B cell (primary cell): Measurements from ENCODE around the gene UMAD1. TPM values are rescaled to one million over a fixed set of nuclear protein-coding genes. Genes with fewer than 3 reads are reported as not detected.

Experiments
- ATAC-seq: fragments of 200-7000 bp; cut with Tn5 transposase; one replicate; pipeline ENCODE4 v1.10.0; 2021; ENCODE audit warnings: low read depth, mild to moderate bottlenecking, moderate number of reproducible peaks, moderate library complexity
- CTCF ChIA-PET: fragments of 350-600 bp; sonication (Branson Sonifier 250); formaldehyde crosslinking; loops from one replicate; lab custom pipeline; 2021; ENCODE audit warnings: antibody characterized with exemption, inconsistent platforms; lab: Charles Lee
- POLR2A ChIA-PET: fragments of 350-600 bp; sonication (Branson Sonifier 250); formaldehyde crosslinking; loops from one replicate; lab custom pipeline; 2021; ENCODE audit warnings: antibody characterized with exemption; lab: Charles Lee
- DNase-seq: peaks from one replicate; pipeline ENCODE4 v3.0.0; 2013
- H2AFZ ChIP-seq: 2 replicates; pipeline ENCODE4 v1.6.1; 2012; ENCODE audit warnings: mild to moderate bottlenecking, low read depth, low read length; ENCODE audit not compliant: insufficient read depth, poor library complexity, severe bottlenecking
- H3K27ac ChIP-seq, 2 donors: 1 replicate in 1 of 2; 2 replicates in 1 of 2; pipeline ENCODE4 v1.5.1; 2012 to 2013; ENCODE audit warnings: low read length in 2 of 2, mild to moderate bottlenecking in 2 of 2, moderate library complexity in 1 of 2
- H3K27me3 ChIP-seq, 4 experiments: fragments of 200-600 bp in 1 of 4; sonication (generic) in 1 of 4; replicated peaks in 1 of 4; 1 replicate in 2 of 4; 2 replicates in 2 of 4; pipeline versions ENCODE4 v1.6.1 to v1.7.0; 2013 to 2016; ENCODE audit warnings: low read length in 3 of 4, mild to moderate bottlenecking in 2 of 4, mixed read lengths in 1 of 4, moderate library complexity in 1 of 4; ENCODE audit not compliant: insufficient read depth in 4 of 4, control insufficient read depth in 3 of 4; ENCODE audit errors: control extremely low read depth in 1 of 4
- H3K36me3 ChIP-seq, 2 experiments: replicated peaks in 1 of 2; 1 replicate in 1 of 2; 2 replicates in 1 of 2; pipeline versions ENCODE4 v1.6.1 to v1.7.1; 2013; ENCODE audit warnings: low read length in 1 of 2; ENCODE audit not compliant: insufficient read depth in 2 of 2, control insufficient read depth in 1 of 2; ENCODE audit errors: control extremely low read depth in 1 of 2, extremely low read depth in 1 of 2
- H3K4me1 ChIP-seq, 2 donors: fragments of 200-600 bp in 1 of 2; sonication (generic) in 1 of 2; 1 replicate in 1 of 2; 2 replicates in 1 of 2; pipeline versions ENCODE4 v1.5.1 to v1.6.1; 2013 to 2017; ENCODE audit warnings: low read length in 2 of 2; ENCODE audit not compliant: control insufficient read depth in 2 of 2, insufficient read depth in 2 of 2
- H3K4me2 ChIP-seq: replicated peaks from 2 replicates; pipeline ENCODE3; 2012; ENCODE audit warnings: mild to moderate bottlenecking, low read depth, low read length; ENCODE audit not compliant: poor library complexity, severe bottlenecking
- H3K4me3 ChIP-seq, 5 experiments: fragments of 200-600 bp in 1 of 5; sonication (generic) in 1 of 5; 1 replicate in 3 of 5; 2 replicates in 2 of 5; pipeline versions ENCODE4 v1.5.1 to v1.7.0; 2011 to 2016; ENCODE audit warnings: low read length in 4 of 5, mild to moderate bottlenecking in 4 of 5, low read depth in 2 of 5, control low read depth in 1 of 5, moderate library complexity in 1 of 5; ENCODE audit not compliant: insufficient read depth in 1 of 5; ENCODE audit errors: control extremely low read depth in 1 of 5, extremely low read depth in 1 of 5
- H3K79me2 ChIP-seq: fragments of 200-600 bp; sonication (generic); one replicate; pipeline ENCODE4 v1.6.0; 2016; ENCODE audit warnings: low read length; ENCODE audit not compliant: control insufficient read depth, insufficient read depth
- H3K9ac ChIP-seq: fragments of 200-600 bp; sonication (generic); 2 replicates; pipeline ENCODE4 v1.6.1; 2017; ENCODE audit warnings: mild to moderate bottlenecking, low read length, moderate library complexity
- H3K9me3 ChIP-seq, 3 donors: one replicate each; pipeline versions ENCODE4 v1.6.1 to v1.7.1; 2013; ENCODE audit warnings: low read length in 2 of 3; ENCODE audit not compliant: control insufficient read depth in 2 of 3, insufficient read depth in 1 of 3; ENCODE audit errors: control extremely low read depth in 1 of 3
- H4K20me1 ChIP-seq: 2 replicates; pipeline ENCODE4 v1.6.0; 2012; ENCODE audit warnings: mild to moderate bottlenecking, low read length; ENCODE audit not compliant: insufficient read depth, control insufficient read depth, poor library complexity, severe bottlenecking
- H3K27ac Mint-ChIP-seq: one replicate; pipeline ENCODE4 v1.8.0; 2021; ENCODE audit warnings: mixed read lengths
- H3K27me3 Mint-ChIP-seq: one replicate; pipeline ENCODE4 v1.8.0; 2021; ENCODE audit warnings: mixed read lengths
- H3K4me1 Mint-ChIP-seq: one replicate; pipeline ENCODE4 v1.8.0; 2021; ENCODE audit warnings: mixed read lengths
- H3K4me3 Mint-ChIP-seq: one replicate; pipeline ENCODE4 v1.8.0; 2021; ENCODE audit warnings: mixed read lengths
- H3K9me3 Mint-ChIP-seq: one replicate; pipeline ENCODE4 v1.8.0; 2022; ENCODE audit warnings: mixed read lengths; ENCODE audit not compliant: insufficient read depth
- CTCF ChIP-seq: fragments of 200-600 bp; IDR thresholded peaks from one replicate; pipeline ENCODE4 v1.8.0; 2022; ENCODE audit warnings: antibody characterized with exemption, mild to moderate bottlenecking
- EZH2 ChIP-seq: IDR thresholded peaks from 2 replicates; pipeline ENCODE4 v1.6.1; 2012; ENCODE audit warnings: borderline replicate concordance, low read depth, mild to moderate bottlenecking, moderate library complexity, low read length; ENCODE audit not compliant: insufficient read depth, poor library complexity, severe bottlenecking
- WGBS: methylation state at CpG from one replicate; pipeline ENCODE4 v1.1.5; 2013; ENCODE audit warnings: missing lambda C conversion rate; ENCODE audit not compliant: insufficient coverage; 5-methylcytosine and 5-hydroxymethylcytosine counted together
- intact Hi-C: fragments of 100-400 bp; cut with micrococcal nuclease; formaldehyde crosslinking; loops from one replicate; pipeline ENCODE4 v1.10.0; 2022
- polyA plus RNA-seq: library from polyadenylated mRNA; depleted of rRNA; stranded (reverse); fragments of >200 nt; gene quantifications from 2 replicates; pipeline ENCODE4 v1.2.3, GENCODE V29; 2012
- total RNA-seq, 2 donors: library from RNA; stranded (reverse); fragments of 120-200 nt in 1 of 2; gene quantifications; 1 replicate in 1 of 2; 2 replicates in 1 of 2; pipeline versions ENCODE4 v1.2.3 to v1.2.4, GENCODE V29; 2013 to 2022

The UMAD1 gene
- total and polyA plus RNA-seq, 2 donors (not counting 1 experiment from before 2014, with no cell fraction given), result 11.6 to 25.9 TPM

GRCh38 chr7:7705318-7705717, 64.8 kb downstream of the UMAD1 start:
- Histone ChIP-seq H3K9me3 (no peaks in the 10 kb centered on the region), H3K9ac (no peak overlapping the region), H2AFZ (no peak overlapping the region), H3K4me2 (no peak overlapping the region), H4K20me1 (peaks cover 8% of the 10 kb centered on the region), H3K4me3 (no peak overlapping the region), H3K4me1 (peaks cover 12 to 17% of the 10 kb centered on the region in 2 donors), H3K36me3 (no peaks in the 10 kb centered on the region), H3K79me2 (peaks cover 14% of the 10 kb centered on the region), H3K27ac (no peak overlapping the region), H3K27me3 (no peaks in the 10 kb centered on the region)
- Mint-ChIP-seq H3K9me3 (no peaks in the 10 kb centered on the region), H3K27ac (no peak overlapping the region), H3K27me3 (no peaks in the 10 kb centered on the region), H3K4me1 (peaks cover 43% of the 10 kb centered on the region), H3K4me3 (no peak overlapping the region)
- no CpG with 5 or more reads among the region's 2 CpGs for WGBS
- ChIA-PET POLR2A (no interaction called here), CTCF (no interaction called here)
- no peak for TF ChIP-seq CTCF
- no peak for TF ChIP-seq EZH2
- intact Hi-C loops, result no loop called here
- DNase-seq, result no peak
- ATAC-seq, result no peak

- Mint-ChIP-seq H3K9me3 (no peaks in the 10 kb centered on the region), H3K27me3 (no peaks in the 10 kb centered on the region), H3K4me3 (peak overlapping the region; percentile 70), H3K27ac (peak overlapping the region; percentile 57), H3K4me1 (peaks cover 39% of the 10 kb centered on the region)
- Histone ChIP-seq H3K79me2 (peaks cover 20% of the 10 kb centered on the region), H3K36me3 (no peaks in the 10 kb centered on the region), H3K4me3 (no peak overlapping the region), H3K4me1 (peaks cover 12 to 17% of the 10 kb centered on the region in 2 donors), H3K4me2 (peak overlapping the region; percentile 4), H2AFZ (no peak overlapping the region), H3K9ac (no peak overlapping the region), H3K27me3 (no peaks in the 10 kb centered on the region), H4K20me1 (peaks cover 8% of the 10 kb centered on the region), H3K9me3 (no peaks in the 10 kb centered on the region), H3K27ac (no peak overlapping the region)
- ChIA-PET CTCF (no interaction called here), POLR2A (no interaction called here)
- WGBS, result no CpG with 5 or more reads among the region's 1 CpG
- DNase-seq, result peak; percentile 21
- no peak for ATAC-seq
- no peak for TF ChIP-seq EZH2
- TF ChIP-seq CTCF, result no peak
- intact Hi-C loops, result no loop called here
These were observed 65.6 kb downstream of the UMAD1 start for GRCh38 chr7:7706101-7706511.
